GM12801 (cell line): Measurements from ENCODE around the gene NR2F1-AS1.

Experiments
- TF ChIP-seq, protein P1 (sequence below): IDR thresholded peaks from one replicate; pipeline ENCODE4 v1.5.1; 2011; ENCODE audit warnings: control low read depth; ENCODE audit not compliant: insufficient read length; ENCODE audit errors: extremely low read depth

NR2F1-AS1 gene

DNA sequence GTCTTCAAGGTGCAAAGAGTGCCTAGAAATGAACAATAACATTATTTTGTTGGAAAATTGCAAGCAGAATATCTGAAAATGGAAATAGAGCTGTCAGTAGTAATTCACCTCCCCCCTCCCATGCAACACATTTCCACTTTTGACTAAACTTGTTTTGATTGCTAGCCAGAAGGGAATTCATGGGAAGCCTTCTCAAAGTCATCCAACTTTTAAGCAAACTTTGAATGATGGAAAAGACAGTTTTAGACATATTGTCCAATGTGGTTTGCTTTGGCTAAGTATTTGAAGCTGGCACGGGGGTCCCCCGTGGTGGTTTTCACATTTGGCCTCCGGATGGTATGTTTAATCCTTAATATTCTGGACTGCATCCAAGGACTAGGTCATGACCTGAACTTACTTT is 9.5 kb upstream of the NR2F1-AS1 start:
- TF ChIP-seq, protein P1, sequence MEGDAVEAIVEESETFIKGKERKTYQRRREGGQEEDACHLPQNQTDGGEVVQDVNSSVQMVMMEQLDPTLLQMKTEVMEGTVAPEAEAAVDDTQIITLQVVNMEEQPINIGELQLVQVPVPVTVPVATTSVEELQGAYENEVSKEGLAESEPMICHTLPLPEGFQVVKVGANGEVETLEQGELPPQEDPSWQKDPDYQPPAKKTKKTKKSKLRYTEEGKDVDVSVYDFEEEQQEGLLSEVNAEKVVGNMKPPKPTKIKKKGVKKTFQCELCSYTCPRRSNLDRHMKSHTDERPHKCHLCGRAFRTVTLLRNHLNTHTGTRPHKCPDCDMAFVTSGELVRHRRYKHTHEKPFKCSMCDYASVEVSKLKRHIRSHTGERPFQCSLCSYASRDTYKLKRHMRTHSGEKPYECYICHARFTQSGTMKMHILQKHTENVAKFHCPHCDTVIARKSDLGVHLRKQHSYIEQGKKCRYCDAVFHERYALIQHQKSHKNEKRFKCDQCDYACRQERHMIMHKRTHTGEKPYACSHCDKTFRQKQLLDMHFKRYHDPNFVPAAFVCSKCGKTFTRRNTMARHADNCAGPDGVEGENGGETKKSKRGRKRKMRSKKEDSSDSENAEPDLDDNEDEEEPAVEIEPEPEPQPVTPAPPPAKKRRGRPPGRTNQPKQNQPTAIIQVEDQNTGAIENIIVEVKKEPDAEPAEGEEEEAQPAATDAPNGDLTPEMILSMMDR = no peak

DNA sequence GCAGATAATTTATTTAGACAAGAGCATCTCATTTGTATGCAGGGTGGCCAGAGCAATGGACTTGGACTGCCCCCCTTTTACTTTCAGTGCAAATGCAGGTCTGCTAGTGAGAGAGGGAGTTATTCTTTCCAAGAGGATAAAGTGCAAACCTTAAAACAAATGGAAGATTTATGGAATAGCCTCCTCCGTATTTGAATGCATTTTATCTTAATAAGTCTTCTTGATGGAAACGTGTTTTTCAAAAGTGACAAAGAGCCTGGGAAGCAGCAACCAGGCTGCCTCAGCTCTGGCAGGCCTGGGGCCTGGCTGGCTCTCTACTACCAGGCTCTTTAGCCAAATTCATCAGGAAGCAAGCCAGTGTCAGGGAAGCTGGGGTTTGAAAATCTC is 8.8 kb upstream of the NR2F1-AS1 start:
- TF ChIP-seq, protein P1 = no peak

DNA sequence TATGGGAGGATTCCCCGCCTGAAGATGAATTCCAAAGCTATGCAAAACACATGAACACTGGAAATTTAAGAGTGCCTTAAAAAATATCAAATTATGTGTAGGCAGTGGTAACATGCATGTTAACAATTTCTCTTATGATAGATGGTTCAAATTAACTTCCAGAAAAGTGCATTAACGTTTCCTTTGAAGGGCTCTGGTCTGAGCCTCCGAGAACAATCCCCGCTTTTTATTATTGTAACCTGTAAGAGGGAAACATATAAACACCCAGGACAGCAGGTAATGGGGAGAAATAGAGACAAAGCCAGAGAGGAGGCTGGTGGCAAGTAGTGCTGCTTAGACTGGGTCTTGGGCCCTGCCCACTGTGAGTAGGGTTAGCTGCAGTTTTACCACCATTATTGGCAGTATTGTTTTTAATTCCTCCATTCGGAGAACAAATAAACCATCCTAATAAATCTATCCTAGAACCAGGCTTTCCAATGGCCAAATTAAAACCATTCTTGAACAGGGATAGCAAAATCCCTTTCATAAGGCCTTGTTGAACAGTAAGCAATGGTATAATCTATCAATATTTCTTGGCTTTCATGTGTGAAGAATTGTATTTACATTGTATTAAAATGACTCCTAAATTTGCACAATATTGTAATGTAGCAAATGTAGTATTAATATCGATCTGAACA is 8.3 kb upstream of the NR2F1-AS1 start:
- TF ChIP-seq, protein P1 = no peak

DNA sequence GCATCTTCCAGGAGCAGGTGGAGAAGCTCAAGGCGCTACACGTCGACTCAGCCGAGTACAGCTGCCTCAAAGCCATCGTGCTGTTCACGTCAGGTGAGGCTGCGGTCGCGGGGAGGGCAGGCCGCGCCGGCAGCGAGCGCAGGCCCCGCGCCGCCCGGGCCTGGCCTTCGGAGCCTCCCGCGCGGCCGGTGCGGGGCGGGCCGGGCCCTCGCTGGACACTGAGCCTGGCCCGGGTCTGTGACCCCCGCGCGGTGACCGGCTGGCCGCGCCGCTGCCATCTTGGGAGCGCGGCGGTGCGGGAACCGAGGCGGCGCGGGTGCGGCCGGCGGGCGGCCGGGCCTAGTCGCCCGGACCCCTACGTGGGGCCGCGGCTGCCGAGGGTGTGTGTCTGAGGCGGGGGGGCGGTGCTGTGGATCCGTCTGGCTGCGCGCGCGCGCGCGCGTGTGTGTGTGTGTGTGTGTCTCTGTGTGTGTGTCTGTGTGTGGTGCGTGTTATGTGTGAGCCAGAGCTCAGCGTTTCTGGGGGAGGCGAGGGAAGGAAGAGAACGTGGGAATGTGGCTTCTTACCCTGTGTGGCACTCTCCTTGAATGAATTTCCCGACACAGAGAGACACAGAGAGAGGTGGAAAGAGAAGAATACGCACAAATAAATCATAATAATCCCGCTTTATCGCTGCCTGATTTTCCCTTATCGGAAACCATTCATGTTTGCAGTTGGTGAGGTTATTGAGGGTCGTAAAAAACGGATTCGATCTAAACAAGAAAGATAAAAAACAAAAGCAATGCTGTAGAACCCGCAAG is 7.5 kb upstream of the NR2F1-AS1 start:
- TF ChIP-seq, protein P1 = no peak

DNA sequence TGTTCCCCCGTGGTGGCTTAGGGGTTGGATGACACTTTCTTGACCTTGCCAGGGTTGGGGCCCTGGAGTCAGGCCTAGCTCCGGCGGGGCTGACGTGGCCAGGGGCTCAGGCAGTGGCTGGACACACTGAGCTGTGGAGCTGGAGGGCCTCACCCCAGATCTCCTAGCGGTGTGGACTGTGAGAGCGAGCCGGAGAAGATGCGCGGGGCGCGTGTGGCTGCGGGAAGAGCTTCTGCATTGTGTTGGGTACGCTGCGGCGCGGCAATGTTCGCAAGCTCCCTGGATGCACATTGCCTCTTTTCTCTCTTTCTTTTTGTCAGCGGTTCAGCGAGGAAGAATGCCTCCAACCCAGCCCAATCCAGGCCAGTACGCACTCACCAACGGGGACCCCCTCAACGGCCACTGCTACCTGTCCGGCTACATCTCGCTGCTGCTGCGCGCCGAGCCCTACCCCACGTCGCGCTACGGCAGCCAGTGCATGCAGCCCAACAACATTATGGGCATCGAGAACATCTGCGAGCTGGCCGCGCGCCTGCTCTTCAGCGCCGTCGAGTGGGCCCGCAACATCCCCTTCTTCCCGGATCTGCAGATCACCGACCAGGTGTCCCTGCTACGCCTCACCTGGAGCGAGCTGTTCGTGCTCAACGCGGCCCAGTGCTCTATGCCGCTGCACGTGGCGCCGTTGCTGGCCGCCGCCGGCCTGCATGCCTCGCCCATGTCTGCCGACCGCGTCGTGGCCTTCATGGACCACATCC is 6.8 kb upstream of the NR2F1-AS1 start:
- TF ChIP-seq, protein P1 = no peak

DNA sequence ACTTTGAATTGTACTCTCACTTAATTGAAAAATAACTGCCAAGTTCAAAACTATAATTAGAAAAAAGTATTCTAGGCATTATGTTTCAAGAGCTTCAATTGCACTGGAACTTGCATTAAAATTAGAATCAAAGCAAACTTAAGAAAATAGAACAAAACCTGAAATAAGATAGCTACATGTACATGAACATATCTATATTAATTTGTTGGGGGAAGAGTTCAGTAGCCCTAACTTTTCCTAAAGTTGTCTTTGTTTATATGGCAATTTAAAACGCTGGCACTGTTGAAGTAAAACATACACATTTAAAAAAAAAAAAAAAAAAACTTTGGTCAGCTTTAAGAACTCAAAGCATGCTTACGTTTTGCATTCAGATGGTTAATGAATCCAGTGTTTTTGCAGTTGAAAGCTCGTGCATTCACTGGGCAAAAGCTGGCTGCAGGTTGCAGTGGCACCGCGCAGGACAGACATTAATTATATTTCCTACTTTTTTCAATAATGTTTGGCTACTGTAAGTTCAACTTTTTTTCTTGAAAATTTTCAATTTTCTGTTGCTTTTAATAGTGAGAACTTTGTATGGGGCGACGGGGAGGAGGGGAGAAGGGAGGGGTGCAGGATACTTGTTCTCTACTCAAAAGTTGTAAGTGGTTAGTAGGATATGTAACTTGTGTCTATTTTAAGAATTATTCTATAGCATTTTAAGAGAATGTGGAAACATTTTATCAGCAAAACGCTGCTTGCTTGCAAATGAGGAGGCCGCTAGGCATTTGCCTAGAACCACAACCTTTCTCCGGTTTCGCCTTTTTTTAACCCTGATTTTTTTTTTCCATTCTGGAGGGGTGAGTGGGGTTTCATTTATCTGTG is 5.9 kb upstream of the NR2F1-AS1 start:
- TF ChIP-seq, protein P1 = no peak
